Immature natural killer cell (primary cell): Measurements from ENCODE around the gene RPL15. TPM values are rescaled to one million over a fixed set of nuclear protein-coding genes. Genes with fewer than 3 reads are reported as not detected.

Experiments used
- DNase-seq, 3 donors: peaks; one replicate each; pipeline ENCODE4 v3.0.0; 2022; ENCODE audit warnings: mixed read lengths in 1 of 3
- H3K27ac Mint-ChIP-seq, 6 donors: one replicate each; pipeline ENCODE4 v1.8.0; 2020; ENCODE audit warnings: mixed read lengths in 6 of 6, mild to moderate bottlenecking in 5 of 6, inconsistent platforms in 4 of 6, moderate library complexity in 3 of 6
- H3K27me3 Mint-ChIP-seq, 3 donors: one replicate each; pipeline ENCODE4 v1.8.0; 2020 to 2021; ENCODE audit warnings: low read depth in 3 of 3, mild to moderate bottlenecking in 3 of 3, mixed read lengths in 3 of 3, moderate library complexity in 3 of 3, inconsistent platforms in 1 of 3
- H3K36me3 Mint-ChIP-seq, 3 donors: one replicate each; pipeline ENCODE4 v1.8.0; 2020; ENCODE audit warnings: mixed read lengths in 3 of 3, inconsistent platforms in 2 of 3, mild to moderate bottlenecking in 2 of 3
- H3K4me1 Mint-ChIP-seq, 2 donors: one replicate each; pipeline ENCODE4 v1.8.0; 2020; ENCODE audit warnings: inconsistent platforms in 2 of 2, mild to moderate bottlenecking in 2 of 2, mixed read lengths in 2 of 2, moderate library complexity in 1 of 2
- H3K4me3 Mint-ChIP-seq, 5 donors: one replicate each; pipeline ENCODE4 v1.8.0; 2020; ENCODE audit warnings: mild to moderate bottlenecking in 5 of 5, mixed read lengths in 5 of 5, inconsistent platforms in 3 of 5, moderate library complexity in 3 of 5
- H3K9me3 Mint-ChIP-seq, 6 donors: one replicate each; pipeline ENCODE4 v1.8.0; 2020; ENCODE audit warnings: mild to moderate bottlenecking in 6 of 6, mixed read lengths in 6 of 6, inconsistent platforms in 4 of 6, moderate library complexity in 3 of 6
- polyA plus RNA-seq, 3 donors: library from polyadenylated mRNA; unstranded; fragments of 300-500 nt; fragmentation: Illumina TruSeq; gene quantifications; one replicate each; pipeline ENCODE4 v1.2.3, GENCODE V29; 2021

The RPL15 gene
- polyA plus RNA-seq, 3 donors from 2014 or later = 2,712 to 5,031 (median 2,871) TPM

DNA sequence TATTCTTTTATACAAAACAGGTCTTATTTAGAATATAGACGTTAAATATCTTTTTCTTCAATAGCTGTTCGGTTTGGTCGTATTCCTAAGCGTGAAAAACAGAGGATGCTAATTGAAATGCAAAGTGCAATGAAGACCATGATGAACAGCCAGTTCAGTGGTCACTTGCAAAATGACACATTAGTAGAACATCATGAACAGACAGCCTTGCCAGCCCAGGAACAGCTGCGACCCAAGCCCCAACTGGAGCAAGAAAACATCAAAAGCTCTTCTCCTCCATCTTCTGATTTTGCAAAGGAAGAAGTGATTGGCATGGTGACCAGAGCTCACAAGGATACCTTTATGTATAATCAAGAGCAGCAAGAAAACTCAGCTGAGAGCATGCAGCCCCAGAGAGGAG is 45.0 kb downstream of the RPL15 start:
- no peaks in the 10 kb centered on the region for H3K9me3 Mint-ChIP-seq
- H3K27me3 Mint-ChIP-seq = peaks cover 5 to 20% (median 11%) of the 10 kb centered on the region in 3 donors
- peaks cover 26 to 27% of the 10 kb centered on the region in 2 donors for H3K4me1 Mint-ChIP-seq
- no peak for DNase-seq
- H3K36me3 Mint-ChIP-seq = peaks cover 30 to 55% (median 32%) of the 10 kb centered on the region in 3 donors
- H3K27ac Mint-ChIP-seq = peak overlapping the region in 1 of 6 donors; percentile 20
- no peak overlapping the region for H3K4me3 Mint-ChIP-seq

GRCh38 chr3:23964537-23965235 is 47.8 kb downstream of the RPL15 start:
- Mint-ChIP-seq H3K27me3 (peaks cover 5 to 9% (median 7%) of the 10 kb centered on the region in 3 donors), H3K36me3 (peaks cover 32 to 62% (median 36%) of the 10 kb centered on the region in 3 donors), H3K4me3 (no peak overlapping the region), H3K9me3 (no peaks in the 10 kb centered on the region), H3K4me1 (peaks cover 15 to 17% of the 10 kb centered on the region in 2 donors), H3K27ac (peak overlapping the region in 2 of 6 donors; percentile 5 to 17)
- DNase-seq = no peak

- Mint-ChIP-seq H3K36me3 (peaks cover 29 to 61% (median 31%) of the 10 kb centered on the region in 3 donors), H3K27ac (no peak overlapping the region), H3K27me3 (peaks cover 5 to 10% (median 7%) of the 10 kb centered on the region in 3 donors), H3K4me3 (no peak overlapping the region), H3K4me1 (peaks cover 14 to 17% of the 10 kb centered on the region in 2 donors), H3K9me3 (no peaks in the 10 kb centered on the region)
- no peak for DNase-seq
Observed at GRCh38 chr3:23966328-23966727, 49.4 kb downstream of the RPL15 start.

DNA sequence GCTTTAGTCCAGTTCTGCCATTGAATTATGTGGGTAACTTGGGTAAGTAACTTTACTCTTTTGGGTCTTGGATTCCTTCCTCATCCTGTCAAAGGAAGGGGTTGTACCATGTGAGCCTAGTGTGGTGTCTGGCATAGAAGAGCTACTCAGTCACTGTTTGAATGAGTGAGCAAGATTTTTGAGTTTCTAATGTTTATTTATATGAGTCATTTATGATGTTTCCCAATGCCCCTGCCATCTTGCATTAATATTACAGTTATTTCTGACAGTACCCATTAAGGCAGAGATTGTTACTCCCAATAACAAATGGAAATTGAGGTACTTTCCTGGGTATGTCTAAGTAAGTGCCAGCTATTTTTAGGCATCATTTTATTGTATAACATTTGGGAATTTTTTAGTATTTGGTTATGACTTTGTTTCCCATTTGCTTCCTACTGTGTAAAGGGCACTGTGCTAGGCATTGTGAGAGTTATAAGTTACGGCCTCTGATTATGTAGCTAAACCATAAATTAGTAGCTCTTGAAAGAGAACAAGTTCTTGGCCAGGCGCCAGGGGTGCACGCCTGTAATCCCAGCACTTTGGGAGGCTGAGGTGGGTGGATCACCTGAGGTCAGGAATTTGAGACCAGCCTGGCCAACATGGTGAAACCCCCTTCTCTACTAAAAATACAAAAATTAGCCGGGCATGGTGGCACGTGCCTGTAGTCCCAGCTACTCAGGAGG is 51.7 kb downstream of the RPL15 start:
- no peak overlapping the region for H3K27ac Mint-ChIP-seq
- peaks cover 5 to 17% of the 10 kb centered on the region in 2 donors for H3K4me1 Mint-ChIP-seq
- no peak for DNase-seq
- no peak overlapping the region for H3K4me3 Mint-ChIP-seq
- no peaks in the 10 kb centered on the region for H3K9me3 Mint-ChIP-seq
- peaks cover 18 to 51% (median 24%) of the 10 kb centered on the region in 3 donors for H3K36me3 Mint-ChIP-seq
- peaks cover 5 to 12% (median 5%) of the 10 kb centered on the region in 3 donors for H3K27me3 Mint-ChIP-seq

GRCh38 chr3:23969393-23969792 is 52.5 kb downstream of the RPL15 start:
- Mint-ChIP-seq H3K9me3 (no peaks in the 10 kb centered on the region), H3K4me1 (peaks cover 5 to 17% of the 10 kb centered on the region in 2 donors), H3K27ac (peak overlapping the region in 1 of 6 donors; percentile 1), H3K27me3 (peaks cover 5 to 10% (median 5%) of the 10 kb centered on the region in 3 donors), H3K36me3 (peaks cover 17 to 47% (median 22%) of the 10 kb centered on the region in 3 donors), H3K4me3 (no peak overlapping the region)
- no peak for DNase-seq

Other genes with a start within 250 kb of the RPL15 start
- 10 to 100 TPM; 18.0 to 43.9 (median 19.2) TPM for gene UBE2E1, start 111.2 kb upstream of the RPL15 start, polyA plus RNA-seq
- 1 to 10 TPM; 2.1 to 4.7 (median 4.0) TPM for gene NKIRAS1, start 142 bp upstream of the RPL15 start, polyA plus RNA-seq
- gene NR1D2, start 28.2 kb downstream of the RPL15 start, polyA plus RNA-seq = 10 to 100 TPM; 15.5 to 24.4 (median 16.2) TPM